ENCODE results near the gene DOP1A. TPM values are rescaled to one million over a fixed set of nuclear protein-coding genes. Genes with fewer than 3 reads are reported as not detected.

Gene DOP1A
- total and polyA plus RNA-seq, 2 of the 13 experiments (the other 11 are each of a cell fraction or from before 2014, with no cell fraction given) = 5.2 to 16.7 TPM

- TF ChIP-seq, protein P1, sequence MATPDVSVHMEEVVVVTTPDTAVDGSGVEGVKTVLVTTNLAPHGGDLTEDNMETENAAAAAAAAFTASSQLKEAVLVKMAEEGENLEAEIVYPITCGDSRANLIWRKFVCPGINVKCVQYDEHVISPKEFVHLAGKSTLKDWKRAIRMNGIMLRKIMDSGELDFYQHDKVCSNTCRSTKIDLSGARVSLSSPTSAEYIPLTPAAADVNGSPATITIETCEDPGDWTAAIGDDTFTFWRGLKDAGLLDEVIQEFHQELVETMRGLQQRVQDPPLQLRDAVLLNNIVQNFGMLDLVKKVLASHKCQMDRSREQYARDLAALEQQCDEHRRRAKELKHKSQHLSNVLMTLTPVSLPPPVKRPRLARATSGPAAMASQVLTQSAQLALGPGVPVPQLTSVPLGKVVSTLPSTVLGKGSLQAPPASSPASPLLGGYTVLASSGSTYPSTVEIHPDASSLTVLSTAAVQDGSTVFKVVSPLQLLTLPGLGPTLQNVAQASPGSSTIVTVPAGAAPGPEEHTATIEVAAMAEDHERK (CRISPR knock-in tag; IDR thresholded peaks at IDR 0.05; ENCODE audit: low read depth) = peak; percentile 48; the same call in 1 of the 2 replicates
- TF ChIP-seq RAD21 (CRISPR knock-in tag; IDR thresholded peaks at IDR 0.05) (0 out of 2 replicates have a peak, but pooled peaks have one; percentile 46), POLR2A (IDR thresholded peaks at IDR 0.05; ENCODE audit: insufficient read depth in 1 of 2, low read depth in 2 of 2, low read length in 2 of 2) (peak; percentile 91 to 93), NR2F1 (CRISPR knock-in tag; IDR thresholded peaks at IDR 0.05) (peak; percentile 34; a peak in 1 of 4 replicates), TCF7L2 (IDR thresholded peaks at IDR 0.05; ENCODE audit: low read depth, low read length) (no peak), NCOA1 (CRISPR knock-in tag; IDR thresholded peaks at IDR 0.05) (no peak), ARHGAP35 (CRISPR knock-in tag; IDR thresholded peaks at IDR 0.05; ENCODE audit: borderline replicate concordance) (no peak), ZNF619 (CRISPR knock-in tag; IDR thresholded peaks at IDR 0.05) (peak; percentile 54; the same call in 1 of the 2 replicates), ZSCAN20 (CRISPR knock-in tag; IDR thresholded peaks at IDR 0.05; ENCODE audit: borderline replicate concordance) (no peak), CSRNP2 (CRISPR knock-in tag; conservative IDR thresholded peaks at IDR 0.05; ENCODE audit: low read depth) (no peak), ZNF264 (CRISPR knock-in tag; IDR thresholded peaks at IDR 0.05) (no peak; the same call in 1 of the 2 replicates), ZNF576 (CRISPR knock-in tag; IDR thresholded peaks at IDR 0.05) (peak; percentile 82; the same call in 1 of the 2 replicates), SP5 (CRISPR knock-in tag; IDR thresholded peaks at IDR 0.05; ENCODE audit: borderline replicate concordance, low read depth) (0 out of 2 replicates have a peak, but pooled peaks have one; percentile 41), ZNF577 (CRISPR knock-in tag; IDR thresholded peaks at IDR 0.05; ENCODE audit: borderline replicate concordance, low read depth) (no peak), ZNF224 (CRISPR knock-in tag; IDR thresholded peaks at IDR 0.05) (no peak), ZNF570 (CRISPR knock-in tag; IDR thresholded peaks at IDR 0.05; ENCODE audit: borderline replicate concordance) (no peak), ZNF160 (CRISPR knock-in tag; IDR thresholded peaks at IDR 0.05) (0 out of 2 replicates have a peak, but pooled peaks have one; percentile 56), ZNF569 (CRISPR knock-in tag; IDR thresholded peaks at IDR 0.05; ENCODE audit: borderline replicate concordance) (no peak), BRD4 (CRISPR knock-in tag; IDR thresholded peaks at IDR 0.05) (no peak)
- TF ChIP-seq, protein P2, sequence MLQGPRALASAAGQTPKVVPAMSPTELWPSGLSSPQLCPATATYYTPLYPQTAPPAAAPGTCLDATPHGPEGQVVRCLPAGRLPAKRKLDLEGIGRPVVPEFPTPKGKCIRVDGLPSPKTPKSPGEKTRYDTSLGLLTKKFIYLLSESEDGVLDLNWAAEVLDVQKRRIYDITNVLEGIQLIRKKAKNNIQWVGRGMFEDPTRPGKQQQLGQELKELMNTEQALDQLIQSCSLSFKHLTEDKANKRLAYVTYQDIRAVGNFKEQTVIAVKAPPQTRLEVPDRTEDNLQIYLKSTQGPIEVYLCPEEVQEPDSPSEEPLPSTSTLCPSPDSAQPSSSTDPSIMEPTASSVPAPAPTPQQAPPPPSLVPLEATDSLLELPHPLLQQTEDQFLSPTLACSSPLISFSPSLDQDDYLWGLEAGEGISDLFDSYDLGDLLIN (CRISPR knock-in tag; IDR thresholded peaks at IDR 0.05; ENCODE audit: borderline replicate concordance) = no peak
- TF ChIP-seq, protein P3, sequence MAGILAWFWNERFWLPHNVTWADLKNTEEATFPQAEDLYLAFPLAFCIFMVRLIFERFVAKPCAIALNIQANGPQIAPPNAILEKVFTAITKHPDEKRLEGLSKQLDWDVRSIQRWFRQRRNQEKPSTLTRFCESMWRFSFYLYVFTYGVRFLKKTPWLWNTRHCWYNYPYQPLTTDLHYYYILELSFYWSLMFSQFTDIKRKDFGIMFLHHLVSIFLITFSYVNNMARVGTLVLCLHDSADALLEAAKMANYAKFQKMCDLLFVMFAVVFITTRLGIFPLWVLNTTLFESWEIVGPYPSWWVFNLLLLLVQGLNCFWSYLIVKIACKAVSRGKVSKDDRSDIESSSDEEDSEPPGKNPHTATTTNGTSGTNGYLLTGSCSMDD (CRISPR knock-in tag; IDR thresholded peaks at IDR 0.05) = no peak
Observed at GRCh38 chr6:83065511-83066192, 1.8 kb upstream of the DOP1A start, which contains the start of gene UBE3D (continued).
